Measurements from ENCODE around the gene CCND2. TPM values are rescaled to one million over a fixed set of nuclear protein-coding genes. Genes with fewer than 3 reads are reported as not detected.

The CCND2 gene
- total RNA-seq, 4 donors from 2014 or later = 84.1 to 124 (median 89.7) TPM

- Histone ChIP-seq H3K27me3 (no peaks in the 10 kb centered on the region), H3K4me1 (no peaks in the 10 kb centered on the region), H3K9me3 (peaks cover 0 to 6% (median 3%) of the 10 kb centered on the region in 4 donors), H3K36me3 (no peaks in the 10 kb centered on the region), H3K27ac (no peak overlapping the region), H3K4me3 (no peak overlapping the region)
- WGBS, 2 donors = 79 to 80% methylated on average over 6 of the region's 6 CpGs
- DNase-seq (ENCODE audit: low spot score in 2 of 2) = no peak
- TF ChIP-seq EP300 (IDR thresholded peaks at IDR 0.05) (no peak), POLR2A (IDR thresholded peaks at IDR 0.05) (no peak), CTCF (IDR thresholded peaks at IDR 0.05) (no peak)
These were observed 43.0 kb upstream of the CCND2 start for GRCh38 chr12:4230526-4230925.

DNA sequence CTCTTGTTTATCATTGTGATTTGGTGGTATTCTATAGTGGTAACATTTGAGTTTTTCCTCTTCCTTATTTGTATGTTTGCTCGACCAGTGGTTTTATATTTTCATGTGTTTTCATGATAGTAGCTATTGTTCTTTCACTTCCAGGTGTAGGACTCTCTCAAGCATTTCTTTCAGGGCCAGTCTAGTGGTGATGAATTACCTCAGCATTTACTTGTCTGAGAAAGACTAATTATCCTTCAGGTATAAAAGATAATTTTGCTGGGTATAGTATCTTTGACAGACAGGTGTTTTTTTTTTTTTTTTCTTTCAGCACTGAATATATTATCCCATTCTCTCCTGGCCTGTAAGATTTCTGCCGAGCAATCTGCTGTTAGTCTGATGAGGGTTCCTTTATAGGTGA lies 35.0 kb upstream of the CCND2 start:
- DNase-seq (ENCODE audit: low spot score in 2 of 2) = no peak
- Histone ChIP-seq H3K4me1 (no peaks in the 10 kb centered on the region), H3K4me3 (no peak overlapping the region), H3K9me3 (peaks cover 0 to 41% (median 8%) of the 10 kb centered on the region in 4 donors), H3K36me3 (no peaks in the 10 kb centered on the region), H3K27ac (no peak overlapping the region), H3K27me3 (no peaks in the 10 kb centered on the region)
- WGBS, 2 donors = 81 to 87% methylated on average over 2 of the region's 2 CpGs
- no peak for TF ChIP-seq CTCF (IDR thresholded peaks at IDR 0.05)
- TF ChIP-seq EP300 (IDR thresholded peaks at IDR 0.05) = no peak
- TF ChIP-seq POLR2A (IDR thresholded peaks at IDR 0.05) = no peak

- Histone ChIP-seq H3K4me3 (no peak overlapping the region), H3K4me1 (no peaks in the 10 kb centered on the region), H3K9me3 (peaks cover 0 to 41% (median 8%) of the 10 kb centered on the region in 4 donors), H3K36me3 (no peaks in the 10 kb centered on the region), H3K27ac (no peak overlapping the region), H3K27me3 (no peaks in the 10 kb centered on the region)
- TF ChIP-seq POLR2A (IDR thresholded peaks at IDR 0.05) (no peak), CTCF (IDR thresholded peaks at IDR 0.05) (no peak), EP300 (IDR thresholded peaks at IDR 0.05) (no peak)
- DNase-seq (ENCODE audit: low spot score in 2 of 2) = no peak
- 93 to 94% methylated on average over 4 of the region's 4 CpGs for WGBS, 2 donors
These were observed 33.8 kb upstream of the CCND2 start for GRCh38 chr12:4239746-4240145.

GRCh38 chr12:4240161-4240783 lies 33.3 kb upstream of the CCND2 start:
- no peak for TF ChIP-seq POLR2A (IDR thresholded peaks at IDR 0.05)
- no peak for TF ChIP-seq CTCF (IDR thresholded peaks at IDR 0.05)
- no peak for TF ChIP-seq EP300 (IDR thresholded peaks at IDR 0.05)
- no peaks in the 10 kb centered on the region for H3K27me3 ChIP-seq
- no peak overlapping the region for H3K27ac ChIP-seq
- H3K4me3 ChIP-seq = no peak overlapping the region
- no peaks in the 10 kb centered on the region for H3K4me1 ChIP-seq
- no peaks in the 10 kb centered on the region for H3K36me3 ChIP-seq
- WGBS, 2 donors = 71 to 87% methylated on average over 5 of the region's 5 CpGs
- no peak for DNase-seq (ENCODE audit: low spot score in 2 of 2)
- H3K9me3 ChIP-seq = peaks cover 0 to 38% (median 6%) of the 10 kb centered on the region in 4 donors

GRCh38 chr12:4240981-4241380 lies 32.6 kb upstream of the CCND2 start:
- no peak overlapping the region for H3K4me3 ChIP-seq
- H3K27me3 ChIP-seq = no peaks in the 10 kb centered on the region
- no peak for DNase-seq (ENCODE audit: low spot score in 2 of 2)
- 79 to 89% methylated on average over 5 of the region's 5 CpGs for WGBS, 2 donors
- H3K4me1 ChIP-seq = no peaks in the 10 kb centered on the region
- H3K27ac ChIP-seq = no peak overlapping the region
- H3K36me3 ChIP-seq = no peaks in the 10 kb centered on the region
- H3K9me3 ChIP-seq = peaks cover 0 to 31% (median 5%) of the 10 kb centered on the region in 4 donors
- no peak for TF ChIP-seq POLR2A (IDR thresholded peaks at IDR 0.05)
- no peak for TF ChIP-seq CTCF (IDR thresholded peaks at IDR 0.05)
- TF ChIP-seq EP300 (IDR thresholded peaks at IDR 0.05) = no peak
